Keratinocyte (primary cell): ENCODE data around the gene TEAD3. TPM values are rescaled to one million over a fixed set of nuclear protein-coding genes. Genes with fewer than 3 reads are reported as not detected.

Source experiments
- DNase-seq: peaks from one replicate; pipeline ENCODE4 v3.0.0-alpha.2; 2011; ENCODE audit warnings: low read depth, missing footprints, low spot score
- FAIRE-seq: peaks from 2 replicates; lab custom pipeline; 2011; peaks lifted over from hg19 to GRCh38; lab: Jason Lieb, UNC
- H2AFZ ChIP-seq: 2 replicates; pipeline ENCODE4 v1.6.0; 2012; ENCODE audit warnings: low read length, control low read depth, inconsistent platforms; ENCODE audit not compliant: control insufficient read depth
- H3K27ac ChIP-seq: 2 replicates; pipeline ENCODE4 v1.5.1; 2011; ENCODE audit warnings: low read length; ENCODE audit not compliant: control insufficient read depth, insufficient read depth
- H3K27me3 ChIP-seq: 3 replicates; pipeline ENCODE4 v1.6.0; 2011; ENCODE audit warnings: low read length; ENCODE audit not compliant: control insufficient read depth, insufficient read depth; ENCODE audit errors: extremely low read depth
- H3K36me3 ChIP-seq, 2 experiments: 2 replicates in 1 of 2; 3 replicates in 1 of 2; pipeline ENCODE4 v1.5.1; 2011; ENCODE audit warnings: low read length in 2 of 2, mild to moderate bottlenecking in 1 of 2; ENCODE audit not compliant: control insufficient read depth in 2 of 2, insufficient read depth in 2 of 2; ENCODE audit errors: extremely low read depth in 1 of 2
- H3K4me1 ChIP-seq: 3 replicates; pipeline ENCODE4 v1.5.1; 2011; ENCODE audit warnings: low read length; ENCODE audit not compliant: control insufficient read depth, insufficient read depth; ENCODE audit errors: extremely low read depth
- H3K4me2 ChIP-seq: 3 replicates; pipeline ENCODE4 v1.6.0; 2011; ENCODE audit warnings: low read depth, low read length; ENCODE audit not compliant: control insufficient read depth, insufficient read depth; ENCODE audit errors: extremely low read depth
- H3K4me3 ChIP-seq, 3 experiments: fragments of 200-600 bp in 1 of 3; sonication (generic) in 1 of 3; 2 replicates in 2 of 3; 3 replicates in 1 of 3; pipeline ENCODE4 v1.5.1; 2011 to 2016; ENCODE audit warnings: low read length in 3 of 3, mild to moderate bottlenecking in 3 of 3, control low read depth in 2 of 3, inconsistent platforms in 1 of 3, low read depth in 1 of 3, mixed read lengths in 1 of 3, mixed run types in 1 of 3, moderate library complexity in 1 of 3; ENCODE audit not compliant: control insufficient read depth in 2 of 3, insufficient read depth in 2 of 3; ENCODE audit errors: extremely low read depth in 1 of 3
- H3K79me2 ChIP-seq: 2 replicates; pipeline ENCODE4 v1.6.0; 2012; ENCODE audit warnings: low read length; ENCODE audit not compliant: control insufficient read depth, insufficient read depth
- H3K9ac ChIP-seq: 3 replicates; pipeline ENCODE4 v1.6.0; 2011; ENCODE audit warnings: low read length; ENCODE audit not compliant: control insufficient read depth, insufficient read depth; ENCODE audit errors: extremely low read depth
- H3K9me1 ChIP-seq: 3 replicates; pipeline ENCODE4 v1.6.0; 2011; ENCODE audit warnings: low read length; ENCODE audit not compliant: control insufficient read depth, insufficient read depth; ENCODE audit errors: extremely low read depth
- H3K9me3 ChIP-seq: 2 replicates; pipeline ENCODE4 v1.5.1; 2012; ENCODE audit warnings: low read depth, low read length; ENCODE audit not compliant: control insufficient read depth
- H4K20me1 ChIP-seq: 3 replicates; pipeline ENCODE4 v1.6.0; 2011; ENCODE audit warnings: low read length; ENCODE audit not compliant: control insufficient read depth, insufficient read depth; ENCODE audit errors: extremely low read depth
- CTCF ChIP-seq, 3 experiments: IDR thresholded peaks in 1 of 3; conservative IDR thresholded peaks in 1 of 3; optimal IDR thresholded peaks in 1 of 3; 2 replicates in 2 of 3; 3 replicates in 1 of 3; pipeline versions ENCODE3 to v1.5.1; 2011; ENCODE audit warnings: low read length in 3 of 3, mild to moderate bottlenecking in 3 of 3, moderate library complexity in 2 of 3, control low read depth in 1 of 3, inconsistent platforms in 1 of 3; ENCODE audit not compliant: insufficient read depth in 2 of 3; ENCODE audit errors: extremely low read depth in 1 of 3
- EZH2 ChIP-seq: IDR thresholded peaks from one replicate; pipeline ENCODE4 v1.6.1; 2012; ENCODE audit warnings: inconsistent platforms, mild to moderate bottlenecking, low read length, moderate library complexity
- dilution Hi-C: fragments of 300-500 bp; cut with MboI; formaldehyde crosslinking; loops from one replicate; pipeline ENCODE4 v1.7.0; 2020; ENCODE audit warnings: low sequenced_read_pairs; ENCODE audit not compliant: extremely low pct_ligation_motif_present
- polyA plus RNA-seq, 5 experiments: library from polyadenylated mRNA; depleted of rRNA in 3 of 5; stranded (reverse) in 3 of 5; stranded (forward) in 1 of 5; unstranded in 1 of 5; fragments of >200 nt; gene quantifications; 1 replicate in 1 of 5; 2 replicates in 3 of 5; 3 replicates in 1 of 5; pipeline versions ENCODE4 v1.2.1 to v1.2.3, GENCODE V29; 2011 to 2012; ENCODE audit warnings: missing spikeins in 2 of 5, low read depth in 1 of 5, low replicate concordance in 1 of 5

The TEAD3 gene
- polyA plus RNA-seq, 1 donor (not counting 4 experiments of a cell fraction or from before 2014, with no cell fraction given): 5.7 TPM

- DNase-seq (no peak), FAIRE-seq (no peak)
- Histone ChIP-seq H3K79me2 (no peaks in the 10 kb centered on the region), H3K27ac (no peak overlapping the region), H3K9me1 (peaks cover 2% of the 10 kb centered on the region), H3K36me3 (peaks cover 24 to 29% of the 10 kb centered on the region in 2 experiments), H2AFZ (no peak overlapping the region), H3K9me3 (peaks cover 15% of the 10 kb centered on the region), H3K4me3 (no peak overlapping the region), H3K9ac (no peak overlapping the region), H4K20me1 (no peaks in the 10 kb centered on the region), H3K4me1 (peaks cover 20% of the 10 kb centered on the region), H3K27me3 (no peaks in the 10 kb centered on the region), H3K4me2 (no peak overlapping the region)
- TF ChIP-seq CTCF (optimal IDR thresholded peaks at IDR 0.05 in 1 of 3, IDR thresholded peaks at IDR 0.05 in 1 of 3, conservative IDR thresholded peaks at IDR 0.05 in 1 of 3; ENCODE audit: extremely low read depth in 1 of 3, insufficient read depth in 2 of 3, low read length in 3 of 3) (no peak), EZH2 (no peak)
- dilution Hi-C loops: no loop called here
Measured at GRCh38 chr6:35427435-35427834, 69.4 kb downstream of the TEAD3 start.

GRCh38 chr6:35426074-35426473 is 70.8 kb downstream of the TEAD3 start:
- no peaks in the 10 kb centered on the region for H3K27me3 ChIP-seq
- H3K79me2 ChIP-seq: no peaks in the 10 kb centered on the region
- no peak overlapping the region for H3K27ac ChIP-seq
- FAIRE-seq (no peak), DNase-seq (no peak)
- no peak overlapping the region for H2AFZ ChIP-seq
- no peak overlapping the region for H3K9ac ChIP-seq
- H4K20me1 ChIP-seq: no peaks in the 10 kb centered on the region
- peaks cover 2% of the 10 kb centered on the region for H3K9me1 ChIP-seq
- peaks cover 15% of the 10 kb centered on the region for H3K9me3 ChIP-seq
- TF ChIP-seq CTCF (optimal IDR thresholded peaks at IDR 0.05 in 1 of 3, IDR thresholded peaks at IDR 0.05 in 1 of 3, conservative IDR thresholded peaks at IDR 0.05 in 1 of 3; ENCODE audit: extremely low read depth in 1 of 3, insufficient read depth in 2 of 3, low read length in 3 of 3): no peak
- TF ChIP-seq EZH2: no peak
- no peak overlapping the region for H3K4me2 ChIP-seq
- H3K36me3 ChIP-seq: peaks cover 32 to 36% of the 10 kb centered on the region in 2 experiments
- H3K4me3 ChIP-seq: no peak overlapping the region
- peaks cover 20% of the 10 kb centered on the region for H3K4me1 ChIP-seq
- dilution Hi-C loops: no loop called here
